ENCODE data around the gene PPL. TPM values are rescaled to one million over a fixed set of nuclear protein-coding genes. Genes with fewer than 3 reads are reported as not detected.
A peak's percentile ranks its signal among the peaks of the same experiment; 100 is the strongest.

PPL gene
- total RNA-seq, 1 experiment from 2014 or later, result 28.5 TPM

- H3K9me3 Mint-ChIP-seq, result no peaks in the 10 kb centered on the region
- peaks cover 6% of the 10 kb centered on the region for H3K27me3 Mint-ChIP-seq (ENCODE audit: low read depth)
- H3K27ac Mint-ChIP-seq, result no peak overlapping the region; the same call in 1 of the 2 replicates
- ChIA-PET POLR2A (no interaction called here), CTCF (interaction anchor here (1.0 to 1.8 kb wide), 2 partner anchors 16 to 284 kb away, joined by 3 to 4 read pairs; no protein-coding TSS in a partner anchor)
- H3K4me1 Mint-ChIP-seq, result peaks cover 7% of the 10 kb centered on the region
- H3K4me3 Mint-ChIP-seq, result no peak overlapping the region
- no peak for ATAC-seq
- no peaks in the 10 kb centered on the region for H3K36me3 Mint-ChIP-seq
- no peak for DNase-seq (ENCODE audit: low spot score)
- TF ChIP-seq GRHL2 (CRISPR knock-in tag; IDR thresholded peaks at IDR 0.05; ENCODE audit: insufficient replicate concordance, severe bottlenecking) (no peak), PRRX2 (CRISPR knock-in tag; IDR thresholded peaks at IDR 0.05) (no peak), ATF2 (CRISPR knock-in tag; IDR thresholded peaks at IDR 0.05; ENCODE audit: borderline replicate concordance, low read depth) (no peak), HMGA2 (CRISPR knock-in tag; IDR thresholded peaks at IDR 0.05) (no peak), SMAD4 (CRISPR knock-in tag; IDR thresholded peaks at IDR 0.05) (no peak), ZNF317 (CRISPR knock-in tag; IDR thresholded peaks at IDR 0.05; ENCODE audit: borderline replicate concordance, low read depth) (no peak), ERG (CRISPR knock-in tag; IDR thresholded peaks at IDR 0.05) (no peak), ZNF138 (CRISPR knock-in tag; conservative IDR thresholded peaks at IDR 0.05) (no peak), MYBL2 (CRISPR knock-in tag; IDR thresholded peaks at IDR 0.05) (no peak), ELF4 (CRISPR knock-in tag; IDR thresholded peaks at IDR 0.05; ENCODE audit: low read depth) (no peak), CDX4 (CRISPR knock-in tag; IDR thresholded peaks at IDR 0.05; ENCODE audit: borderline replicate concordance) (no peak), MXD4 (CRISPR knock-in tag; IDR thresholded peaks at IDR 0.05; ENCODE audit: borderline replicate concordance) (no peak)
Observed at GRCh38 chr16:4933871-4934395, 3.0 kb downstream of the PPL start.

GRCh38 chr16:4933433-4933832 lies 3.5 kb downstream of the PPL start:
- H3K27ac Mint-ChIP-seq, result peak overlapping the region; percentile 64; the same call in 1 of the 2 replicates
- ChIA-PET POLR2A (no interaction called here), CTCF (interaction anchor here (0.6 to 1.8 kb wide), 4 partner anchors 15 to 283 kb away, joined by 3 to 4 read pairs (median 4); no protein-coding TSS in a partner anchor)
- H3K4me1 Mint-ChIP-seq, result peaks cover 7% of the 10 kb centered on the region
- peaks cover 6% of the 10 kb centered on the region for H3K27me3 Mint-ChIP-seq (ENCODE audit: low read depth)
- no peaks in the 10 kb centered on the region for H3K36me3 Mint-ChIP-seq
- no peak overlapping the region for H3K4me3 Mint-ChIP-seq
- ATAC-seq (no peak), DNase-seq (ENCODE audit: low spot score) (no peak)
- no peaks in the 10 kb centered on the region for H3K9me3 Mint-ChIP-seq
- no peak for TF ChIP-seq ZNF281 (CRISPR knock-in tag; IDR thresholded peaks at IDR 0.05)
- no peak for TF ChIP-seq MAX (CRISPR knock-in tag; IDR thresholded peaks at IDR 0.05)
- TF ChIP-seq ERG (CRISPR knock-in tag; IDR thresholded peaks at IDR 0.05), result no peak
- TF ChIP-seq HMGA2 (CRISPR knock-in tag; IDR thresholded peaks at IDR 0.05), result no peak
- TF ChIP-seq NFATC4 (CRISPR knock-in tag; IDR thresholded peaks at IDR 0.05), result no peak
- no peak for TF ChIP-seq ZBTB43 (CRISPR knock-in tag; IDR thresholded peaks at IDR 0.05)
- no peak for TF ChIP-seq ZNF425 (CRISPR knock-in tag; conservative IDR thresholded peaks at IDR 0.05)
- no peak for TF ChIP-seq JUN (CRISPR knock-in tag; IDR thresholded peaks at IDR 0.05)
- no peak for TF ChIP-seq NFYB (CRISPR knock-in tag; conservative IDR thresholded peaks at IDR 0.05; ENCODE audit: low read depth)
- no peak for TF ChIP-seq ESRRA (CRISPR knock-in tag; IDR thresholded peaks at IDR 0.05; ENCODE audit: borderline replicate concordance)
- TF ChIP-seq TEAD4 (CRISPR knock-in tag; IDR thresholded peaks at IDR 0.05), result no peak
- TF ChIP-seq E2F4 (CRISPR knock-in tag; IDR thresholded peaks at IDR 0.05; ENCODE audit: borderline replicate concordance, low read depth), result no peak
